Progenitor cell of endocrine pancreas (in vitro differentiated cells): Measurements from ENCODE around the gene USP28. TPM values are rescaled to one million over a fixed set of nuclear protein-coding genes. Genes with fewer than 3 reads are reported as not detected.

ENCODE experiments used
- DNase-seq: peaks from one replicate; pipeline ENCODE4 v3.0.0; 2021; ENCODE audit warnings: low spot score; ENCODE audit not compliant: unreplicated experiment
- H3K27ac Mint-ChIP-seq: 2 replicates; pipeline ENCODE4 v1.8.0; 2021; ENCODE audit warnings: mild to moderate bottlenecking, moderate library complexity, mixed read lengths
- H3K27me3 Mint-ChIP-seq: 2 replicates; pipeline ENCODE4 v1.8.0; 2021; ENCODE audit warnings: mixed read lengths
- H3K36me3 Mint-ChIP-seq: 2 replicates; pipeline ENCODE4 v1.8.0; 2022; ENCODE audit warnings: mixed read lengths; ENCODE audit not compliant: insufficient read depth
- H3K4me1 Mint-ChIP-seq: 2 replicates; pipeline ENCODE4 v1.8.0; 2021; ENCODE audit warnings: low read depth, mixed read lengths
- H3K4me3 Mint-ChIP-seq: 2 replicates; pipeline ENCODE4 v1.8.0; 2021; ENCODE audit warnings: low read depth, mild to moderate bottlenecking, moderate library complexity, mixed read lengths
- H3K9me3 Mint-ChIP-seq: 2 replicates; pipeline ENCODE4 v1.8.0; 2021; ENCODE audit warnings: low read depth, mixed read lengths
- total RNA-seq: library from RNA; stranded (reverse); gene quantifications from 2 replicates; pipeline ENCODE4 v1.2.1, GENCODE V29; 2021
- TF ChIP-seq, protein P1 (sequence below): fragments of 200-600 bp; sonication (generic); IDR thresholded peaks from one replicate; pipeline ENCODE4 v1.5.0; 2021; ENCODE audit warnings: antibody characterized with exemption, mild to moderate bottlenecking; ENCODE audit not compliant: unreplicated experiment

USP28 gene
- total RNA-seq, 1 donor from 2014 or later = 54.8 TPM

DNA sequence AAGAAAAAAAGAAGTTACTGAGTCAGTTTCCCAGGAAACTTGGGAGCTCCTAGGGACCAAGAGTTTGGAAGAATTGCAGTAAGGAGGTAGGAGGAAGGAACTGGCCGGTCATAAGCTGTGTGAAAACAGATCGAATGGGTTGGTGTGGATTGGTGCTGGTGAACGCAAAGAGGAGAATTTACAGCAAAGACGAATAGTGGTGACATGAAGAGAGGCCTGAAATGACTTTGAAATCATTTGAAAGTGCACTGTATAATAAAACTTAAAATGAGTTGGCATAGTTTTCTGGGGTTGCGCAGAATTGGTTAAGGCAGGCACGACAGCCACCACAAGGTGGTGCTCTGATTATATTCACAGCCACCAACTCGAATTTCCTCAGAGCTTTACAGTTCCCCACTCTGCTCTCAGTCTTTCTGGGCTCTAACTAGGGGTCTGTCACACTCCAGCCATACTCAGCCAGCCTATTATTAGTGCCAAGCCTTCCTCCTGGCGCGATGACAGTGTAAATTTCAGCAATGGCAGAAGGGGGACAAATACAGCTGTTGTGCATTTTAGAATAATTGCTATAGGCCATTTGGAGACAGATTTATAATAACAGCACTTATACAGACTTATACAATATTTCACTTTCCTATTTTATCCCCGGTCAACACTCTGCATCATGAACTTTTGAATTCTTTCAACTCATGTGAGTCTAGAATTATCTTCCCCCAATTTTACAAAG is 20.9 kb upstream of the USP28 start:
- DNase-seq = no peak
- no peaks in the 10 kb centered on the region for H3K9me3 Mint-ChIP-seq
- H3K4me3 Mint-ChIP-seq = no peak overlapping the region
- TF ChIP-seq, protein P1, sequence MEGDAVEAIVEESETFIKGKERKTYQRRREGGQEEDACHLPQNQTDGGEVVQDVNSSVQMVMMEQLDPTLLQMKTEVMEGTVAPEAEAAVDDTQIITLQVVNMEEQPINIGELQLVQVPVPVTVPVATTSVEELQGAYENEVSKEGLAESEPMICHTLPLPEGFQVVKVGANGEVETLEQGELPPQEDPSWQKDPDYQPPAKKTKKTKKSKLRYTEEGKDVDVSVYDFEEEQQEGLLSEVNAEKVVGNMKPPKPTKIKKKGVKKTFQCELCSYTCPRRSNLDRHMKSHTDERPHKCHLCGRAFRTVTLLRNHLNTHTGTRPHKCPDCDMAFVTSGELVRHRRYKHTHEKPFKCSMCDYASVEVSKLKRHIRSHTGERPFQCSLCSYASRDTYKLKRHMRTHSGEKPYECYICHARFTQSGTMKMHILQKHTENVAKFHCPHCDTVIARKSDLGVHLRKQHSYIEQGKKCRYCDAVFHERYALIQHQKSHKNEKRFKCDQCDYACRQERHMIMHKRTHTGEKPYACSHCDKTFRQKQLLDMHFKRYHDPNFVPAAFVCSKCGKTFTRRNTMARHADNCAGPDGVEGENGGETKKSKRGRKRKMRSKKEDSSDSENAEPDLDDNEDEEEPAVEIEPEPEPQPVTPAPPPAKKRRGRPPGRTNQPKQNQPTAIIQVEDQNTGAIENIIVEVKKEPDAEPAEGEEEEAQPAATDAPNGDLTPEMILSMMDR = peak; percentile 73
- peaks cover 24% of the 10 kb centered on the region for H3K27me3 Mint-ChIP-seq
- H3K27ac Mint-ChIP-seq = no peak overlapping the region
- peaks cover 1% of the 10 kb centered on the region for H3K4me1 Mint-ChIP-seq
- H3K36me3 Mint-ChIP-seq = no peaks in the 10 kb centered on the region

DNA sequence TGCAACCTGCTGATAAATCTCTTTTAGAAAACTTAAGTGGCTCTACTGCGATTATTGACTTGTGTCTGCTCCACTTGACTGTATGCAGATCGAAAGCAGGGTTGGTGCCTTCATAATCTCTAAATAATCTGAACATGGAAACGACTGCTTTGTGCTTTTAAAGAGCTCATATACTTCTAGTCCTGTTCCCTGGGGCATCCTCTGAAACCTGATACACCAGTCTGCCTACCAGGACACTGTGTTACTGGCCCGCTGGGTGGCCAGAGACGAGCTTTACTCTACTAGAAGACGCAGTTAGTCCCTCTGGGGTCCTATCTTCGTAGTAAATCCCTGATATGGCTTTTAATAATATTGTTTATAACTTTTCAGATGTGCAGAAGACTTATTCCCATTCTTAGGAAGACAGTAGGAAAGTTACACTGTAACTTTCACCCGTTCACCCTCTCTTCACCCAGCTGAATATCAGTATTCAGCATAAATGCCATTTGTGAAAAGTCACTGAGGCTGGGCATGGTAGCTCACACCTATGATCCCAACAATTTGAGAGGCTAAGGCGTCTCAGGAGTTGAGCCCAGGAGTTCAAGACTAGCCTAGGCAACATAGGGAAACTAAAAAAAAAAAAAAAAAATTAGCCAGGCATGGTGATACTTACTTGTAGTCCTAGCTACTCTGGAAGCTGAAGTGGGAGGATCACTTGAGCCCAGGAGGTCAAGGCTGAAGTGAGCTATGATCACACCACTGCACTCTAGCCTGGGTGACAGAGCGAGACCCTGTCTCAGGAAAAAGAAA is 20.2 kb upstream of the USP28 start:
- Mint-ChIP-seq H3K4me1 (peaks cover 1% of the 10 kb centered on the region), H3K4me3 (no peak overlapping the region), H3K9me3 (no peaks in the 10 kb centered on the region), H3K27me3 (peaks cover 24% of the 10 kb centered on the region), H3K36me3 (no peaks in the 10 kb centered on the region), H3K27ac (no peak overlapping the region)
- TF ChIP-seq, protein P1 = no peak
- DNase-seq = no peak

DNA sequence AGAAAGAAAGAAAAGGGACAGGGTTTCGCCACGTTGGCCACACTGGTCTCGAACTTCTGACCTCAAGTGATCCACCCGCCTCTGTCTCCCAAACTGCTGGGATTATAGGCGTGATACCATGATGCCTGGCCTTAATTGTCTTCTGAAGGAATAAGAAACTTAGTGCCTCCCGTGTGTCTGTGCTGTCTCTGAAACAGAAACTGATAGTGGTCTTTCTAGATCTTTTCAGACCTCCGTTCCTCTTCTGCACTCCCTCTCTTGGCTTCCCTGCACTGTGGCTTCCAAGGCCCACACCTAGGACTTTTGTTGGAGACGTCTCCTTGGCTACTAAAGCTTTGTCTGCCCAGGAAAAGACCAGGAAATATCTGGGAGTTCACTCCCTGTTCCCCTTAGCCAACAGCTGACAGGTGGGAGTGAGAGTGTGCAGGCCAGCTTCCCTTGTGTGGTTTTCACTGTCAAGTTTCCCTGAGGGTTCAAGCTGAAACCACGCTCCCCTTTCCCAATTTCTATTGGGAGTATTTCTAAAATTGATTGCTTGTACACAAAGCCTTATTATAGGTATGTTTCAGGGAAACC is 19.1 kb upstream of the USP28 start:
- peaks cover 1% of the 10 kb centered on the region for H3K4me1 Mint-ChIP-seq
- peaks cover 24% of the 10 kb centered on the region for H3K27me3 Mint-ChIP-seq
- peak overlapping the region; percentile 66 for H3K27ac Mint-ChIP-seq
- DNase-seq = no peak
- no peak overlapping the region for H3K4me3 Mint-ChIP-seq
- H3K9me3 Mint-ChIP-seq = no peaks in the 10 kb centered on the region
- H3K36me3 Mint-ChIP-seq = no peaks in the 10 kb centered on the region
- TF ChIP-seq, protein P1 = no peak

DNA sequence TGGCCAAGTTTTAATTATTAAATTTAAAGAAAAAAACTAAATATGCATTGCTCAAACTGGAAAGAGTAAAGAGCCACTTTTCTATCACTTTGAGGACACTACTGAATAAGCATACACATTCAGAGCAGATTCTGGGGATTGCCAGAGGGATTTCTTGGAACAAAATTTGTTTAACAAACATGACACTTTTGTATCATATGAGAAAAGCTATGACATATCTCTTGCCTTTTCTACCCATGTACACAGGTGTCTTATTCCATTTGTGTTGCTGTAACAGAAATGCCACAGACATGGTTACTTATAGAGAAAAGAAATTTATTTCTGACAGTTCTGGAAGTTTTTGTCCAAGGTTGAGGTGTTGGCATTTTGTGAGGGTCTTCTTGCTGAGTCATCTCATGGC is 13.5 kb upstream of the USP28 start:
- H3K27me3 Mint-ChIP-seq = no peaks in the 10 kb centered on the region
- no peak overlapping the region for H3K4me3 Mint-ChIP-seq
- no peak overlapping the region for H3K27ac Mint-ChIP-seq
- H3K9me3 Mint-ChIP-seq = no peaks in the 10 kb centered on the region
- H3K36me3 Mint-ChIP-seq = no peaks in the 10 kb centered on the region
- peaks cover 3% of the 10 kb centered on the region for H3K4me1 Mint-ChIP-seq
- TF ChIP-seq, protein P1 = no peak
- no peak for DNase-seq

DNA sequence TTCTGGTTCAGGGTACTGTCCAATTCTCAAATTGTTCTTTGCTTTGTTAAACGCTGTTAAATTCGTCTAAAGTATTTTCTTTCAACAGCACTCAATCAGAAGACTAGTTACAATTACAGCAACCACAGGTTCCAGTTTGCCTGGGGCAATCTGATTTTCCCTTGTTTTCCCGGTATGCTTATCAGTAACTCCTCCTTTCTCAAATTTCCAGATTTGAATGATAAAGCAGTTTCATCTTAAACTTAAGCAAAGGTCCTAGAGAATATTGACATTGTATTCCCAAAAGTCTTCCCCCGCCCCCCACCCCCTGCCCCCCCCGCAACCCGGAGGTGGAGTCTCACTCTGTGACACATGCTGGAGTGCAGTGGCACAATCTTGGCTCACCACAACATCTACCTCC is 10.5 kb upstream of the USP28 start:
- TF ChIP-seq, protein P1 = no peak
- Mint-ChIP-seq H3K4me3 (no peak overlapping the region), H3K36me3 (no peaks in the 10 kb centered on the region), H3K27ac (no peak overlapping the region), H3K4me1 (peaks cover 3% of the 10 kb centered on the region), H3K27me3 (no peaks in the 10 kb centered on the region), H3K9me3 (no peaks in the 10 kb centered on the region)
- DNase-seq = no peak
